SK-N-SH (cell line): ENCODE results near the gene ABHD8. TPM values are rescaled to one million over a fixed set of nuclear protein-coding genes. Genes with fewer than 3 reads are reported as not detected.

Experiments used
- CTCF ChIA-PET: fragments of 300-600, 350-600 bp; formaldehyde crosslinking; extraction: SDS; loops from one replicate; lab custom pipeline; 2021; lab: Yijun Ruan, JAX
- POLR2A ChIA-PET: fragments of 350-600 bp; sonication (Branson Sonifier 250); formaldehyde crosslinking; extraction: SDS; loops from one replicate; lab custom pipeline; 2020; ENCODE audit warnings: antibody characterized with exemption, inconsistent platforms; lab: Yijun Ruan, JAX
- DNase-seq: peaks from one replicate; pipeline ENCODE4 v3.0.0; 2012
- H2AFZ ChIP-seq: fragments of 200-600 bp; sonication (generic); 2 replicates; pipeline ENCODE4 v1.8.1; 2016; ENCODE audit warnings: antibody characterized with exemption, mild to moderate bottlenecking, low read depth
- H3F3A ChIP-seq: fragments of 200-600 bp; sonication (generic); replicated peaks from 2 replicates; pipeline ENCODE3; 2016; ENCODE audit warnings: antibody characterized with exemption, mild to moderate bottlenecking; ENCODE audit not compliant: insufficient read depth
- H3K27ac ChIP-seq, 2 experiments: fragments of 200-500 bp in 1 of 2; fragments of 200-600 bp in 1 of 2; sonication (Bioruptor generic) in 1 of 2; sonication (generic), shearing (Covaris generic) in 1 of 2; 2 replicates each; pipeline versions ENCODE4 v1.5.1 to v1.6.1; 2014 to 2016; ENCODE audit warnings: low read depth in 2 of 2, inconsistent platforms in 1 of 2, low read length in 1 of 2, mild to moderate bottlenecking in 1 of 2, mixed read lengths in 1 of 2
- H3K27me3 ChIP-seq: fragments of 200-600 bp; sonication (generic), shearing (Covaris generic); 2 replicates; pipeline ENCODE4 v1.6.1; 2016; ENCODE audit warnings: mixed run types; ENCODE audit not compliant: insufficient read depth
- H3K36me3 ChIP-seq, 2 experiments: fragments of 200-500 bp in 1 of 2; fragments of 200-600 bp in 1 of 2; sonication (Bioruptor generic) in 1 of 2; sonication (generic) in 1 of 2; replicated peaks in 1 of 2; 2 replicates each; pipeline versions ENCODE3 to v1.5.1; 2014 to 2016; ENCODE audit warnings: low read length in 1 of 2, mild to moderate bottlenecking in 1 of 2; ENCODE audit not compliant: insufficient read depth in 2 of 2, control insufficient read depth in 1 of 2
- H3K4me1 ChIP-seq, 2 experiments: fragments of 200-500 bp in 1 of 2; fragments of 200-600 bp in 1 of 2; sonication (Bioruptor generic) in 1 of 2; sonication (generic), shearing (Covaris generic) in 1 of 2; 2 replicates each; pipeline versions ENCODE4 v1.5.1 to v1.6.1; 2014 to 2016; ENCODE audit warnings: low read depth in 1 of 2, low read length in 1 of 2, mixed run types in 1 of 2; ENCODE audit not compliant: insufficient read depth in 2 of 2, control insufficient read depth in 1 of 2
- H3K4me2 ChIP-seq: fragments of 200-600 bp; sonication (generic), shearing (Covaris generic); 2 replicates; pipeline ENCODE4 v1.6.1; 2017; ENCODE audit warnings: mixed run types
- H3K4me3 ChIP-seq, 2 experiments: fragments of 200-500 bp in 1 of 2; fragments of 200-600 bp in 1 of 2; sonication (Bioruptor generic) in 1 of 2; sonication (generic), shearing (Covaris generic) in 1 of 2; 2 replicates each; pipeline versions ENCODE4 v1.5.1 to v1.8.1; 2014 to 2016; ENCODE audit warnings: low read depth in 2 of 2, inconsistent platforms in 1 of 2, low read length in 1 of 2, mild to moderate bottlenecking in 1 of 2, mixed read lengths in 1 of 2, moderate library complexity in 1 of 2
- H3K79me2 ChIP-seq: fragments of 200-600 bp; sonication (generic); 2 replicates; pipeline ENCODE4 v1.8.1; 2017; ENCODE audit warnings: mild to moderate bottlenecking; ENCODE audit not compliant: insufficient read depth
- H3K9ac ChIP-seq: fragments of 200-600 bp; sonication (generic); 2 replicates; pipeline ENCODE4 v1.6.1; 2017; ENCODE audit warnings: mixed run types
- H3K9me2 ChIP-seq: fragments of 200-600 bp; sonication (generic); 2 replicates; pipeline ENCODE4 v1.6.1; 2017; ENCODE audit warnings: mixed run types
- H3K9me3 ChIP-seq: fragments of 200-600 bp; sonication (generic); 2 replicates; pipeline ENCODE4 v1.6.1; 2017; ENCODE audit warnings: mixed run types, mild to moderate bottlenecking, moderate library complexity
- H4K20me1 ChIP-seq: fragments of 200-600 bp; sonication (generic); 2 replicates; pipeline ENCODE4 v1.6.1; 2017; ENCODE audit warnings: mild to moderate bottlenecking, mixed run types; ENCODE audit not compliant: insufficient read depth
- CHD2 ChIP-seq: fragments of 150-350 bp; IDR thresholded peaks from 2 replicates; pipeline ENCODE4 v1.6.1; 2018; ENCODE audit warnings: low read length; ENCODE audit not compliant: partially characterized antibody
- ELF1 ChIP-seq: IDR thresholded peaks from 2 replicates; pipeline ENCODE4 v1.4.0; 2012
- GABPA ChIP-seq: IDR thresholded peaks from 2 replicates; pipeline ENCODE4 v1.4.0; 2012; ENCODE audit warnings: low read depth, mild to moderate bottlenecking
- POLR2AphosphoS5 ChIP-seq: IDR thresholded peaks from 2 replicates; pipeline ENCODE4 v1.6.1; 2012; ENCODE audit warnings: low read depth, low read length
- RFX5 ChIP-seq: IDR thresholded peaks from 2 replicates; pipeline ENCODE4 v1.6.1; 2012; ENCODE audit warnings: mild to moderate bottlenecking, improper control_type of control experiment, low read length
- SIN3A ChIP-seq: IDR thresholded peaks from 2 replicates; pipeline ENCODE4 v1.6.1; 2012; ENCODE audit warnings: low read depth, mild to moderate bottlenecking, low read length, moderate library complexity, borderline replicate concordance
- TAF1 ChIP-seq: IDR thresholded peaks from 2 replicates; pipeline ENCODE4 v1.6.1; 2012; ENCODE audit warnings: low read depth, mild to moderate bottlenecking, low read length, moderate library complexity, borderline replicate concordance
- TCF12 ChIP-seq: IDR thresholded peaks from 2 replicates; pipeline ENCODE4 v1.4.0; 2012
- TEAD4 ChIP-seq: IDR thresholded peaks from 2 replicates; pipeline ENCODE4 v1.4.0; 2012; ENCODE audit warnings: mild to moderate bottlenecking, borderline replicate concordance; ENCODE audit not compliant: insufficient read depth
- YY1 ChIP-seq: IDR thresholded peaks from 2 replicates; pipeline ENCODE4 v1.4.0; 2012; ENCODE audit warnings: low read depth, mild to moderate bottlenecking
- whole genome bisulfite sequencing: methylation state at CpG from one replicate; pipeline ENCODE4 v1.1.6; 2017; ENCODE audit warnings: low lambda C conversion rate; 5-methylcytosine and 5-hydroxymethylcytosine counted together
- polyA plus RNA-seq, 3 experiments: library from polyadenylated mRNA; depleted of rRNA; stranded (reverse); fragments of >200 nt; gene quantifications; 2 replicates each; pipeline ENCODE4 v1.2.3, GENCODE V29; 2012
- TF ChIP-seq, protein P1 (sequence below): IDR thresholded peaks from 2 replicates; pipeline ENCODE4 v1.6.1; 2012; ENCODE audit warnings: mild to moderate bottlenecking, low read depth, low read length, moderate library complexity
- TF ChIP-seq, protein P2 (sequence below): fragments of 150-350 bp; IDR thresholded peaks from 2 replicates; pipeline ENCODE4 v1.6.1; 2016; ENCODE audit warnings: mild to moderate bottlenecking, low read depth, low read length
- TF ChIP-seq, protein P3 (sequence below): IDR thresholded peaks from 2 replicates; pipeline ENCODE4; 2012
- TF ChIP-seq, protein P4 (sequence below): fragments of 150-350 bp; IDR thresholded peaks from 2 replicates; pipeline ENCODE4 v1.6.1; 2017; ENCODE audit warnings: antibody characterized with exemption, low read length, low read depth, borderline replicate concordance

Gene ABHD8
- polyA plus RNA-seq, 1 of the 3 experiments (the other 2 are of a cell fraction): 11.1 TPM

DNA sequence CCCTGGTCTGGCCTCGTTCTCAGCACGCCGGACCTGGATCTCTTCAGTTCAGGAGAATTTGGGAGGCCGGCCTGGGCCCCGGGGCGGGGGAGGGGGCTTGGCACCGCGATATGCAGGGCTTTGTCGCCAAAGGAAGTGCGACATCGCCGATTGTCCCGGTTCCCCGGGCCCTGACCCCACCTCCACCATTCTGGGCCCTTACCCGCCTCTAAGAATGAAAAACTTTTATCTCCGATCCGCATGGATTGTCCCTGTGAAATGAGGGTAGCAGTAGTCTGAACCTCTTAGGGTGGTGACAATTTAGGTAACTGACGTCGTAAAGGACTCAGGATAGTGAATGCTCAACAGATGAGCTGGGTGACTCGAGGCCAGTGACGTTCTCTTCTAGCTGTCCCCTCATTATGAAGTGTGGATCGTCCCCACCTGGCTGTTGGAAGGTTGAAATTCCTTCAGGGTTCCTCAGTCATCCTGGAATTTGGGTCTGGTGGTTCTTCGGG is 6.8 kb upstream of the ABHD8 start (continued):
- TF ChIP-seq, protein P1, sequence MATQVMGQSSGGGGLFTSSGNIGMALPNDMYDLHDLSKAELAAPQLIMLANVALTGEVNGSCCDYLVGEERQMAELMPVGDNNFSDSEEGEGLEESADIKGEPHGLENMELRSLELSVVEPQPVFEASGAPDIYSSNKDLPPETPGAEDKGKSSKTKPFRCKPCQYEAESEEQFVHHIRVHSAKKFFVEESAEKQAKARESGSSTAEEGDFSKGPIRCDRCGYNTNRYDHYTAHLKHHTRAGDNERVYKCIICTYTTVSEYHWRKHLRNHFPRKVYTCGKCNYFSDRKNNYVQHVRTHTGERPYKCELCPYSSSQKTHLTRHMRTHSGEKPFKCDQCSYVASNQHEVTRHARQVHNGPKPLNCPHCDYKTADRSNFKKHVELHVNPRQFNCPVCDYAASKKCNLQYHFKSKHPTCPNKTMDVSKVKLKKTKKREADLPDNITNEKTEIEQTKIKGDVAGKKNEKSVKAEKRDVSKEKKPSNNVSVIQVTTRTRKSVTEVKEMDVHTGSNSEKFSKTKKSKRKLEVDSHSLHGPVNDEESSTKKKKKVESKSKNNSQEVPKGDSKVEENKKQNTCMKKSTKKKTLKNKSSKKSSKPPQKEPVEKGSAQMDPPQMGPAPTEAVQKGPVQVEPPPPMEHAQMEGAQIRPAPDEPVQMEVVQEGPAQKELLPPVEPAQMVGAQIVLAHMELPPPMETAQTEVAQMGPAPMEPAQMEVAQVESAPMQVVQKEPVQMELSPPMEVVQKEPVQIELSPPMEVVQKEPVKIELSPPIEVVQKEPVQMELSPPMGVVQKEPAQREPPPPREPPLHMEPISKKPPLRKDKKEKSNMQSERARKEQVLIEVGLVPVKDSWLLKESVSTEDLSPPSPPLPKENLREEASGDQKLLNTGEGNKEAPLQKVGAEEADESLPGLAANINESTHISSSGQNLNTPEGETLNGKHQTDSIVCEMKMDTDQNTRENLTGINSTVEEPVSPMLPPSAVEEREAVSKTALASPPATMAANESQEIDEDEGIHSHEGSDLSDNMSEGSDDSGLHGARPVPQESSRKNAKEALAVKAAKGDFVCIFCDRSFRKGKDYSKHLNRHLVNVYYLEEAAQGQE: no peak

DNA sequence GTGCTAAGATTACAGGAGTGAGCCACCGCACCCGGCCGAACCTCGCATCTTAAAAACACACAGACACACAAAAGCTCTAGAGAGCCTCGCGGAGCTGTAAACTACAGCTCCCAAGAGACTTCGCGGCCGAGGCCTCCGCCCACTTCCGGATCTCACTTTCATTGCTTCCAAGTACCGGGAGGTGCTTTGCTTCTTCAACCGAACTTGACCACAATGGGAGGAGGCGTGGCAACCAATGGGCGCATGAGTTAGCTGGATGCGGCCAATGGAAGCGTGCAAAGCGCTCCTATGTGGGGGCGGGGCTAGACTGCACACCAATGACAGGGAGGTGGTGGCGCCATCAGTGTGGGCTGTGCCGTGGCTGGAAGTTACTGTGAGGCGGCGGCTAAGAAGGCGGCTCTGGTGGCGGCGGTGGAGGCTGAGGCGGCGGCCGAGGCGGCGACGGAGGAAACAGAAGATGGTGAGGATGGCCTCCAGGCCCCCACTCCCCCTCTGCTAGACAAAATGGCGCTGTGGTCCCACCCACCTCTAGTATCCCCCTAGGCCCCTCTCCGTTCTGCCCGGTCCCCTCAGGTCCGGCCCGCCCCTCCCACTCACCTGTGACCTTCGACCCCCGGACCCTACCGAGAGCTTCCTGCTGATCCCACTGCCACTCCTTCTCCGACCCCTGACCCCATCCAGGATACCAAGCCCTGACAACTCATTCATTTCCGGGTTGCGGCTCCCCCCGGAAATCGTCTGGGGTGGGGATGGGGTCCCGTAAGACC is 6.2 kb upstream of the ABHD8 start, which contains the start of gene DDA1:
TSS of gene DDA1 (plus strand) at position 366 of the 767 bp plus-strand sequence. CDS start at position 458, 92 bp downstream.
- ChIA-PET POLR2A (interaction anchor here (0.8 to 1.6 kb wide), 6 partner anchors 12 to 202 kb away, joined by 3 to 8 read pairs (median 4); partner anchors contain the start of genes MVB12A and PGLS), CTCF (interaction anchor here (1.1 to 1.6 kb wide), 6 partner anchors 14 to 82 kb away, joined by 3 to 6 read pairs (median 4); no protein-coding TSS in a partner anchor)
- H3K9ac ChIP-seq: peak within 1 kb of the TSS; percentile 97
- peak; percentile 97 for DNase-seq
- peaks cover 4 to 13% of the 10 kb centered on the region in 2 experiments for H3K36me3 ChIP-seq
- no peaks in the 10 kb centered on the region for H3K9me2 ChIP-seq
- H3F3A ChIP-seq: peaks cover 13% of the 10 kb centered on the region
- peaks cover 69% of the 10 kb centered on the region for H3K79me2 ChIP-seq
- 2% methylated on average over 27 of the region's 46 CpGs for WGBS
- TF ChIP-seq SIN3A (0 out of 2 replicates have a peak, but pooled peaks have one; percentile 22), YY1 (peak; percentile 79), CHD2 (peak; percentile 95), TAF1 (peak; percentile 69), POLR2AphosphoS5 (peak; percentile 82), RFX5 (no peak; the same call in 1 of the 2 replicates), TCF12 (no peak), GABPA (peak; percentile 87), TEAD4 (no peak), ELF1 (peak; percentile 84)
- TF ChIP-seq, protein P2, sequence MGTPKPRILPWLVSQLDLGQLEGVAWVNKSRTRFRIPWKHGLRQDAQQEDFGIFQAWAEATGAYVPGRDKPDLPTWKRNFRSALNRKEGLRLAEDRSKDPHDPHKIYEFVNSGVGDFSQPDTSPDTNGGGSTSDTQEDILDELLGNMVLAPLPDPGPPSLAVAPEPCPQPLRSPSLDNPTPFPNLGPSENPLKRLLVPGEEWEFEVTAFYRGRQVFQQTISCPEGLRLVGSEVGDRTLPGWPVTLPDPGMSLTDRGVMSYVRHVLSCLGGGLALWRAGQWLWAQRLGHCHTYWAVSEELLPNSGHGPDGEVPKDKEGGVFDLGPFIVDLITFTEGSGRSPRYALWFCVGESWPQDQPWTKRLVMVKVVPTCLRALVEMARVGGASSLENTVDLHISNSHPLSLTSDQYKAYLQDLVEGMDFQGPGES: peak; percentile 89
- TF ChIP-seq, protein P3, sequence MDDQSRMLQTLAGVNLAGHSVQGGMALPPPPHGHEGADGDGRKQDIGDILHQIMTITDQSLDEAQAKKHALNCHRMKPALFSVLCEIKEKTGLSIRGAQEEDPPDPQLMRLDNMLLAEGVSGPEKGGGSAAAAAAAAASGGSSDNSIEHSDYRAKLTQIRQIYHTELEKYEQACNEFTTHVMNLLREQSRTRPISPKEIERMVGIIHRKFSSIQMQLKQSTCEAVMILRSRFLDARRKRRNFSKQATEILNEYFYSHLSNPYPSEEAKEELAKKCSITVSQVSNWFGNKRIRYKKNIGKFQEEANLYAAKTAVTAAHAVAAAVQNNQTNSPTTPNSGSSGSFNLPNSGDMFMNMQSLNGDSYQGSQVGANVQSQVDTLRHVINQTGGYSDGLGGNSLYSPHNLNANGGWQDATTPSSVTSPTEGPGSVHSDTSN: peak; percentile 83
- TF ChIP-seq, protein P4, sequence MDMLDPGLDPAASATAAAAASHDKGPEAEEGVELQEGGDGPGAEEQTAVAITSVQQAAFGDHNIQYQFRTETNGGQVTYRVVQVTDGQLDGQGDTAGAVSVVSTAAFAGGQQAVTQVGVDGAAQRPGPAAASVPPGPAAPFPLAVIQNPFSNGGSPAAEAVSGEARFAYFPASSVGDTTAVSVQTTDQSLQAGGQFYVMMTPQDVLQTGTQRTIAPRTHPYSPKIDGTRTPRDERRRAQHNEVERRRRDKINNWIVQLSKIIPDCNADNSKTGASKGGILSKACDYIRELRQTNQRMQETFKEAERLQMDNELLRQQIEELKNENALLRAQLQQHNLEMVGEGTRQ: no peak
- no peaks in the 10 kb centered on the region for H3K9me3 ChIP-seq
- peak within 1 kb of the TSS; percentile 68 for H2AFZ ChIP-seq
- H3K27ac ChIP-seq: peak within 1 kb of the TSS; percentile 49 to 84
- no peaks in the 10 kb centered on the region for H3K27me3 ChIP-seq
- peaks cover 12 to 20% of the 10 kb centered on the region in 2 experiments for H3K4me1 ChIP-seq
- peak within 1 kb of the TSS; percentile 97 for H3K4me2 ChIP-seq
- peaks cover 17% of the 10 kb centered on the region for H4K20me1 ChIP-seq
- H3K4me3 ChIP-seq: peak within 1 kb of the TSS; percentile 93 to 97
